ENCODE measurements around the gene DEGS2.

Gene DEGS2

GRCh38 chr14:100134586-100134985, 24.9 kb downstream of the DEGS2 start:
- DNase-seq (ENCODE audit: low spot score) (no peak), FAIRE-seq (no peak)

- DNase-seq (ENCODE audit: low spot score) (no peak), FAIRE-seq (no peak)
These were observed 26.4 kb downstream of the DEGS2 start for GRCh38 chr14:100132903-100133510.

GRCh38 chr14:100132161-100132902, 27.1 kb downstream of the DEGS2 start:
- no peak for FAIRE-seq
- DNase-seq (ENCODE audit: low spot score) = no peak

GRCh38 chr14:100131181-100131580, 28.3 kb downstream of the DEGS2 start:
- no peak for DNase-seq (ENCODE audit: low spot score)
- no peak for FAIRE-seq

GRCh38 chr14:100130521-100130920, 28.9 kb downstream of the DEGS2 start:
- no peak for FAIRE-seq

GRCh38 chr14:100129161-100129589, 30.3 kb downstream of the DEGS2 start:
- FAIRE-seq = no peak
- no peak for DNase-seq (ENCODE audit: low spot score)

More at GRCh38 chr14:100130521-100130920, 28.9 kb downstream of the DEGS2 start:
- no peak for DNase-seq (ENCODE audit: low spot score)

GRCh38 chr14:100128688-100129087, 30.8 kb downstream of the DEGS2 start:
- FAIRE-seq (no peak), DNase-seq (ENCODE audit: low spot score) (no peak)

- DNase-seq (ENCODE audit: low spot score) = no peak
- no peak for FAIRE-seq
These were observed 31.5 kb downstream of the DEGS2 start for GRCh38 chr14:100127853-100128455.

- FAIRE-seq (no peak), DNase-seq (ENCODE audit: low spot score) (no peak)
These were observed 33.0 kb downstream of the DEGS2 start for GRCh38 chr14:100126401-100126800.

- FAIRE-seq (no peak), DNase-seq (ENCODE audit: low spot score) (no peak)
These were observed 34.8 kb downstream of the DEGS2 start for GRCh38 chr14:100124551-100125088.

- DNase-seq (ENCODE audit: low spot score) (no peak), FAIRE-seq (no peak)
These were observed 35.8 kb downstream of the DEGS2 start for GRCh38 chr14:100123618-100124017.

GRCh38 chr14:100122481-100123223, 36.8 kb downstream of the DEGS2 start:
- DNase-seq (ENCODE audit: low spot score) (no peak), FAIRE-seq (no peak)

- no peak for DNase-seq (ENCODE audit: low spot score)
- no peak for FAIRE-seq
These were observed 37.6 kb downstream of the DEGS2 start for GRCh38 chr14:100121643-100122480.

GRCh38 chr14:100120522-100121269, 38.7 kb downstream of the DEGS2 start:
- DNase-seq (ENCODE audit: low spot score) (no peak), FAIRE-seq (no peak)

- FAIRE-seq = no peak
These were observed 40.2 kb downstream of the DEGS2 start for GRCh38 chr14:100119251-100119650.

GRCh38 chr14:100118396-100119011, 40.9 kb downstream of the DEGS2 start:
- DNase-seq (ENCODE audit: low spot score) = no peak
- FAIRE-seq = no peak

More at GRCh38 chr14:100119251-100119650, 40.2 kb downstream of the DEGS2 start:
- no peak for DNase-seq (ENCODE audit: low spot score)

GRCh38 chr14:100117633-100118395, 41.6 kb downstream of the DEGS2 start:
- DNase-seq (ENCODE audit: low spot score) (no peak), FAIRE-seq (no peak)

- FAIRE-seq (no peak), DNase-seq (ENCODE audit: low spot score) (no peak)
These were observed 42.4 kb downstream of the DEGS2 start for GRCh38 chr14:100117026-100117425.

GRCh38 chr14:100116134-100116533, 43.3 kb downstream of the DEGS2 start:
- FAIRE-seq (no peak), DNase-seq (ENCODE audit: low spot score) (no peak)

Data from urothelium cell line (cell line).